Mucosa of rectum (tissue), 2 donors: Measurements from ENCODE around the gene BRPF3.

Experiments
- H3K27ac ChIP-seq, 2 donors: one replicate each; pipeline ENCODE4 v1.7.0; 2013; ENCODE audit warnings: inconsistent platforms in 2 of 2, low read depth in 2 of 2, low read length in 2 of 2
- H3K27me3 ChIP-seq, 2 donors: one replicate each; pipeline ENCODE4 v1.7.0; 2013; ENCODE audit warnings: low read length in 2 of 2; ENCODE audit not compliant: control insufficient read depth in 2 of 2, insufficient read depth in 2 of 2
- H3K36me3 ChIP-seq, 2 donors: one replicate each; pipeline ENCODE4 v1.7.0; 2013; ENCODE audit warnings: low read length in 2 of 2; ENCODE audit not compliant: control insufficient read depth in 2 of 2, insufficient read depth in 2 of 2
- H3K4me1 ChIP-seq, 2 donors: one replicate each; pipeline ENCODE4 v1.7.0; 2013; ENCODE audit warnings: low read length in 2 of 2, mild to moderate bottlenecking in 1 of 2; ENCODE audit not compliant: control insufficient read depth in 2 of 2, insufficient read depth in 2 of 2
- H3K4me3 ChIP-seq, 2 donors: one replicate each; pipeline ENCODE4 v1.7.0; 2013; ENCODE audit warnings: low read length in 2 of 2
- H3K9ac ChIP-seq, 2 donors: one replicate each; pipeline ENCODE4 v1.7.0; 2013; ENCODE audit warnings: low read length in 2 of 2, low read depth in 1 of 2, mild to moderate bottlenecking in 1 of 2
- H3K9me3 ChIP-seq, 2 donors: one replicate each; pipeline ENCODE4 v1.7.0; 2013; ENCODE audit warnings: low read length in 2 of 2; ENCODE audit not compliant: control insufficient read depth in 2 of 2
- donor health status: healthy.
- donor health status: Normal muscosa, but diverticular disease.

The BRPF3 gene

GRCh38 chr6:36226438-36227047 lies 30.0 kb downstream of the BRPF3 start:
- Histone ChIP-seq H3K9me3 (no peaks in the 10 kb centered on the region), H3K9ac (peak overlapping the region in 1 of 2 donors; percentile 3), H3K36me3 (peaks cover 66 to 83% of the 10 kb centered on the region in 2 donors), H3K27me3 (no peaks in the 10 kb centered on the region), H3K4me3 (no peak overlapping the region), H3K27ac (peak overlapping the region; percentile 9 to 54), H3K4me1 (peaks cover 15 to 55% of the 10 kb centered on the region in 2 donors)

GRCh38 chr6:36227379-36228228 lies 31.1 kb downstream of the BRPF3 start:
- Histone ChIP-seq H3K4me3 (no peak overlapping the region), H3K36me3 (peaks cover 67 to 78% of the 10 kb centered on the region in 2 donors), H3K27me3 (no peaks in the 10 kb centered on the region), H3K4me1 (peaks cover 15 to 45% of the 10 kb centered on the region in 2 donors), H3K27ac (peak overlapping the region; percentile 75 to 79), H3K9ac (peak overlapping the region in 1 of 2 donors; percentile 63), H3K9me3 (no peaks in the 10 kb centered on the region)

- Histone ChIP-seq H3K27me3 (no peaks in the 10 kb centered on the region), H3K4me1 (peaks cover 15 to 37% of the 10 kb centered on the region in 2 donors), H3K36me3 (peaks cover 67 to 77% of the 10 kb centered on the region in 2 donors), H3K4me3 (no peak overlapping the region), H3K9ac (no peak overlapping the region), H3K9me3 (no peaks in the 10 kb centered on the region), H3K27ac (no peak overlapping the region)
These were observed 32.7 kb downstream of the BRPF3 start for GRCh38 chr6:36229223-36229622.

GRCh38 chr6:36230371-36230770 lies 33.8 kb downstream of the BRPF3 start:
- Histone ChIP-seq H3K36me3 (peaks cover 58 to 66% of the 10 kb centered on the region in 2 donors), H3K9me3 (no peaks in the 10 kb centered on the region), H3K4me3 (no peak overlapping the region), H3K4me1 (peaks cover 12 to 33% of the 10 kb centered on the region in 2 donors), H3K9ac (no peak overlapping the region), H3K27ac (no peak overlapping the region), H3K27me3 (no peaks in the 10 kb centered on the region)

GRCh38 chr6:36232172-36232571 lies 35.6 kb downstream of the BRPF3 start:
- H3K4me3 ChIP-seq = no peak overlapping the region
- H3K9me3 ChIP-seq = no peaks in the 10 kb centered on the region
- peaks cover 12 to 24% of the 10 kb centered on the region in 2 donors for H3K4me1 ChIP-seq
- H3K27me3 ChIP-seq = no peaks in the 10 kb centered on the region
- no peak overlapping the region for H3K27ac ChIP-seq
- no peak overlapping the region for H3K9ac ChIP-seq
- peaks cover 52% of the 10 kb centered on the region in 2 donors for H3K36me3 ChIP-seq

- H3K4me1 ChIP-seq = peaks cover 0 to 5% of the 10 kb centered on the region in 2 donors
- no peak overlapping the region for H3K9ac ChIP-seq
- H3K27me3 ChIP-seq = no peaks in the 10 kb centered on the region
- no peaks in the 10 kb centered on the region for H3K9me3 ChIP-seq
- peaks cover 24 to 28% of the 10 kb centered on the region in 2 donors for H3K36me3 ChIP-seq
- H3K4me3 ChIP-seq = no peak overlapping the region
- no peak overlapping the region for H3K27ac ChIP-seq
These were observed 38.8 kb downstream of the BRPF3 start for GRCh38 chr6:36235309-36235708.

GRCh38 chr6:36235862-36236261 lies 39.3 kb downstream of the BRPF3 start:
- H3K9ac ChIP-seq = no peak overlapping the region
- H3K9me3 ChIP-seq = no peaks in the 10 kb centered on the region
- H3K36me3 ChIP-seq = peaks cover 19 to 23% of the 10 kb centered on the region in 2 donors
- H3K27ac ChIP-seq = no peak overlapping the region
- H3K4me1 ChIP-seq = peaks cover 0 to 5% of the 10 kb centered on the region in 2 donors
- no peak overlapping the region for H3K4me3 ChIP-seq
- H3K27me3 ChIP-seq = no peaks in the 10 kb centered on the region

GRCh38 chr6:36239774-36240173 lies 43.2 kb downstream of the BRPF3 start:
- Histone ChIP-seq H3K27ac (no peak overlapping the region), H3K4me1 (peaks cover 0 to 5% of the 10 kb centered on the region in 2 donors), H3K4me3 (no peak overlapping the region), H3K9me3 (no peaks in the 10 kb centered on the region), H3K9ac (no peak overlapping the region), H3K27me3 (no peaks in the 10 kb centered on the region), H3K36me3 (no peaks in the 10 kb centered on the region)

GRCh38 chr6:36241728-36242127 lies 45.2 kb downstream of the BRPF3 start:
- Histone ChIP-seq H3K4me1 (peaks cover 4 to 8% of the 10 kb centered on the region in 2 donors), H3K36me3 (no peaks in the 10 kb centered on the region), H3K27ac (no peak overlapping the region), H3K27me3 (no peaks in the 10 kb centered on the region), H3K4me3 (no peak overlapping the region), H3K9me3 (no peaks in the 10 kb centered on the region), H3K9ac (no peak overlapping the region)

GRCh38 chr6:36242161-36242560 lies 45.6 kb downstream of the BRPF3 start:
- H3K4me1 ChIP-seq = peaks cover 4 to 8% of the 10 kb centered on the region in 2 donors
- no peaks in the 10 kb centered on the region for H3K9me3 ChIP-seq
- no peak overlapping the region for H3K9ac ChIP-seq
- no peak overlapping the region for H3K27ac ChIP-seq
- H3K27me3 ChIP-seq = no peaks in the 10 kb centered on the region
- H3K36me3 ChIP-seq = no peaks in the 10 kb centered on the region
- no peak overlapping the region for H3K4me3 ChIP-seq
